HepG2 (cell line): ENCODE data around the gene CHMP1A. TPM values are rescaled to one million over a fixed set of nuclear protein-coding genes. Genes with fewer than 3 reads are reported as not detected.

Experiments used
- ADNP ChIP-seq: sonication (generic); formaldehyde crosslinking; IDR thresholded peaks from 2 replicates; pipeline ENCODE4 v1.4.0; 2020; ENCODE audit warnings: missing genetic modification reagents
- ATF3 ChIP-seq: sonication (generic); formaldehyde crosslinking; IDR thresholded peaks from 2 replicates; pipeline ENCODE4 v1.4.0; 2020; ENCODE audit warnings: missing genetic modification reagents
- E2F2 ChIP-seq: sonication (generic); formaldehyde crosslinking; IDR thresholded peaks from 2 replicates; pipeline ENCODE4 v1.4.0; 2020; ENCODE audit warnings: missing genetic modification reagents, borderline replicate concordance
- FOXP4 ChIP-seq: sonication (generic); formaldehyde crosslinking; IDR thresholded peaks from 2 replicates; pipeline ENCODE4 v1.4.0; 2020; ENCODE audit warnings: missing genetic modification reagents
- HDAC1 ChIP-seq: sonication (generic); formaldehyde crosslinking; IDR thresholded peaks from 2 replicates; pipeline ENCODE4 v1.5.1; 2020; ENCODE audit warnings: mild to moderate bottlenecking, missing genetic modification reagents
- KDM6A ChIP-seq: IDR thresholded peaks from 2 replicates; pipeline ENCODE4 v1.6.1; 2016; ENCODE audit warnings: low read depth
- MED1 ChIP-seq: sonication (generic); formaldehyde crosslinking; IDR thresholded peaks from 2 replicates; pipeline ENCODE4 v1.4.0; 2020; ENCODE audit warnings: missing genetic modification reagents
- PBX2 ChIP-seq: IDR thresholded peaks from 2 replicates; pipeline ENCODE4 v1.6.1; 2016; ENCODE audit warnings: control low read depth
- PREB ChIP-seq: sonication (generic); formaldehyde crosslinking; IDR thresholded peaks from 2 replicates; pipeline ENCODE4 v1.4.0; 2020; ENCODE audit warnings: missing genetic modification reagents
- PTBP1 ChIP-seq: fragments of 200-400 bp; formaldehyde crosslinking; IDR thresholded peaks from 2 replicates; pipeline ENCODE4 v1.6.1; 2018; ENCODE audit warnings: low read length, low read depth; ENCODE audit not compliant: poor library complexity, severe bottlenecking
- TFAP4 ChIP-seq: sonication (generic); IDR thresholded peaks from 2 replicates; pipeline ENCODE4 v1.6.1; 2016; ENCODE audit warnings: low read depth, borderline replicate concordance
- ZBTB37 ChIP-seq: sonication (generic); formaldehyde crosslinking; IDR thresholded peaks from 2 replicates; pipeline ENCODE4 v1.4.0; 2020; ENCODE audit warnings: mild to moderate bottlenecking, missing genetic modification reagents
- ZFP62 ChIP-seq: sonication (generic); formaldehyde crosslinking; IDR thresholded peaks from 2 replicates; pipeline ENCODE4 v1.4.0; 2020; ENCODE audit warnings: missing genetic modification reagents
- ZGPAT ChIP-seq: IDR thresholded peaks from 2 replicates; pipeline ENCODE4 v1.6.1; 2016; ENCODE audit warnings: mild to moderate bottlenecking
- ZNF503 ChIP-seq: sonication (generic); formaldehyde crosslinking; IDR thresholded peaks from 2 replicates; pipeline ENCODE4 v1.4.0; 2020; ENCODE audit warnings: missing genetic modification reagents
- ZNF564 ChIP-seq: sonication (generic); formaldehyde crosslinking; IDR thresholded peaks from 2 replicates; pipeline ENCODE4 v1.8.1; 2023; ENCODE audit warnings: mild to moderate bottlenecking, missing genetic modification reagents
- polyA plus RNA-seq, 8 experiments: library from polyadenylated mRNA; depleted of rRNA in 3 of 8; stranded (reverse) in 7 of 8; unstranded in 1 of 8; fragments of >200 nt; fragmentation: Illumina TruSeq in 4 of 8; extraction: Trizol in 4 of 8; gene quantifications; 2 replicates each; pipeline versions ENCODE4 v1.2.1 to v1.2.3, GENCODE V29; 2011 to 2016; ENCODE audit warnings: low read depth in 4 of 8, missing spikeins in 1 of 8, mixed read lengths in 1 of 8; ENCODE audit not compliant: insufficient read depth in 1 of 8
- total RNA-seq, 5 experiments: library from RNA; depleted of rRNA; stranded (reverse); fragments of >200 nt; fragmentation: Illumina TruSeq; extraction: Trizol; gene quantifications; 2 replicates each; pipeline ENCODE4 v1.2.3, GENCODE V29; 2016; ENCODE audit warnings: low read depth in 1 of 5

Gene CHMP1A
- total and polyA plus RNA-seq, 2 of the 13 experiments (the other 11 are each of a cell fraction or from before 2014, with no cell fraction given), result 69.4 to 73.3 TPM

- TF ChIP-seq FOXP4 (0 out of 2 replicates have a peak, but pooled peaks have one; percentile 27), ZBTB37 (CRISPR knock-in tag) (no peak), PREB (CRISPR knock-in tag) (no peak), ZFP62 (CRISPR knock-in tag) (no peak), PTBP1 (no peak), KDM6A (no peak), ZGPAT (CRISPR knock-in tag) (no peak), MED1 (CRISPR knock-in tag) (no peak), HDAC1 (no peak), TFAP4 (no peak), ADNP (CRISPR knock-in tag) (no peak), ZNF503 (CRISPR knock-in tag) (no peak), E2F2 (CRISPR knock-in tag) (no peak; the same call in 1 of the 2 replicates), ZNF564 (0 out of 2 replicates have a peak, but pooled peaks have one; percentile 20), ATF3 (CRISPR knock-in tag) (no peak), PBX2 (CRISPR knock-in tag) (no peak)
Measured at GRCh38 chr16:89623511-89624261, 33.8 kb downstream of the CHMP1A start (continued).
